NT2/D1 (cell line): ENCODE data around the gene PSMA7.

Experiments
- YY1 ChIP-seq: IDR thresholded peaks from 2 replicates; pipeline ENCODE4 v1.6.1; 2011; ENCODE audit not compliant: insufficient read length, insufficient read depth
- ZNF274 ChIP-seq: IDR thresholded peaks from 2 replicates; pipeline ENCODE4 v1.6.1; 2011; ENCODE audit warnings: mild to moderate bottlenecking, low read depth, low read length

DNA sequence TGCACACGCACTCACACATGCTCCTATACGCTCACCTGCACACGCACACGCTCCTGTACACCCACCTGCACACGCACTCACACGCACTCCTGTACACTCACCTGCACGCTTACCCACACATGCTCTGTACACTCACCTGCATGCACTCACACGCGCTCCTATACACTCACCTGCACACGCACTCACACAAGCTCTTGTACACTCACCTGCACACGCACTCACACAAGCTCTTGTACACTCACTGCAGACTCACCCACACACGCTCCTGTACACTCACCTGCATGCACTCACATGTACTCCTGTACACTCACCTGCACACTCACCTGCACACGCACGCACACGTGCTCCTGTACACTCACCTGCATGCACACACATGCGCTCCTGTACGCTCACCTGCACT, 55.6 kb downstream of the PSMA7 start:
- TF ChIP-seq ZNF274 (no peak), YY1 (no peak)
